GM21737 (cell line): ENCODE measurements around the gene EIF4EBP2.

Experiments used
- ATAC-seq: cut with Tn5 transposase; IDR thresholded peaks from one replicate; pipeline ENCODE4 v1.9.1; 2021; ENCODE audit warnings: mild to moderate bottlenecking, moderate library complexity; ENCODE audit not compliant: unreplicated experiment

The EIF4EBP2 gene

GRCh38 chr10:70404036-70404786 is at the start of gene EIF4EBP2:
Gene EIF4EBP2 (plus strand): TSS chr10:70404145. CDS start chr10:70404402, 257 bp downstream.
- peak; percentile 92 for ATAC-seq

DNA sequence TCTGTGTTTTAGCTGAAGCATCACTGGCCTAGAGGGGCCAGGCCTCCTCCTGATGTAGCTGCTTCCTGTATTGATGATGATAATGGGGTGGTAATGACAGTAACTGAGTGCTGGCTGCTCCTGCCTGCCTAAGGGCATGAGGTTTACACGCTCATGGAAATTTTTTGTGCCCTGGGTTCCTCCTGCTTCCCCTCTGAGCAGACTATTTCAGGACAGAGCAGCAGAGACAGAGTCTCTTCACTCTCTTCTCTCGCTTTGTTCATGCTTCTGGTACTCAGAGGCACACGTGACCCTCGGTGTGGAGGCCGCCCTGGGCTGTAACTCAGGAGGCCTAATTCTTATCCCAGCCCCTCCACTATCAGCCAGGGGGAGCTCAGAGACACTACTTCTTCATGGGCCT is 49.4 kb upstream of the EIF4EBP2 start:
- peak; percentile 12 for ATAC-seq

DNA sequence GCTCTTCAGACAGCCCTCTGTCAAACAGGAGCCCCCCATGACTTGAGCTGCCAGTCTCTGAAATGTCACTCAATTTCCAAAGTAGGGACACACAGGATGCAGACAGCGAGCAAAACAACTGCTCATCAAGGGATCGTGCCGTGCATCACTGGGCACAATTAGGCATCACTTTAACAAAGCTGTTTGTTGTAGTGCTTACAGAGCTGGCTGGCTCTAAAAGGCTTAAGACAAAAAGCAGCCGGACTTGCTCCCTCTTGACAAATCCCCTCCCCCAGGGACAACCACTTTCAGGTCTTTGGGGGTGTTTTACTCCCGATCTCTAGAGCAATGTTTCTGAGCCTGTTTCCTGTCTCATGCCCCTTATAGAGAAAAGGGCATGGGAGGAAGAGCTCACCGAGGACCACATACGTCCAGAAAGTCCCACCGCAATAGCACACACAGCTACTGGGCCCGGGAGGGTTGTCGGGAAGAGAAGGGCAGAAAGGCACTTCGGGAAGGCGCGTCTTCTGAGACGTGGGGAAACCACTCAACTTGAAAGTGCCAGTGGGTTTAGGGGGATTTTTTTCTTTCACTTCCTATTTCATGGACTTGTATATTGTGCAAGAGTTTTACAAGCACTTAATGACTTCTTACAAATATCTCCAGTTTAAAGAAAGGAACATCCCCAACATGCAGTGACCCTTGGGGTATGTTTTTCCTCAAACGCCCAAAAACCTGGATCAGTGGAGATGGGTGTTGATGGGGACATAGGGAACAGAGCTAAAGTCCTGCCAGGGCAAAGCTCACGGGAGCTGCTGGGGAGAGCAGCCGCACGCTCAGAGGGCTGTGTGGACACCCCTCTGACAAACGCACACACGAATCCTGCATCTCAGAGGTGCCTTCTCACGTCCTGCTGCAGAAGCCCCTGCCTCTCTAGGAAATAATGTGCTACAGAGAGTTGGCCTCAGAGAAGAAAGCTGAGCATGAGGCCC is 48.6 kb upstream of the EIF4EBP2 start:
- ATAC-seq = peak; percentile 52

GRCh38 chr10:70357565-70357964 is 46.4 kb upstream of the EIF4EBP2 start:
- no peak for ATAC-seq

DNA sequence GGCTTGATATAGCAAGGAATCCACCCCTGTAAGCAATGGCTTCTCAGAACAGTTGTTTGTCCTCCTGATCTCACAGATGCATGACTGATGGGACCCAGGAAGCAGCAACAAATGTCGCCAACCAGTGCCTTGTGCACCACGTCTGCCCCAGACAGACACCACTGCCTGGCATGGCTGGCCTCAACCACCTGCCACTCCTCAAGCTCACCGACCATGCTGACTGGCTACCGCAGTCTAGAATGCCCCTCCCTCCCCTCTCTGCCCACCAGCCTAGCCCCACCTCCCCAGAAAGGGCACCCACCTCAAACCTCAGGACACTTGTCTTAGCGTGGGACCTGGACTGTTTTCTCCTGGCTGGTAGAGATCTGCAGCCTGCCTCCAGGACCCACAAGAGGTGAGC is 45.5 kb upstream of the EIF4EBP2 start:
- ATAC-seq = no peak

GRCh38 chr10:70359017-70359550 is 44.9 kb upstream of the EIF4EBP2 start:
- no peak for ATAC-seq

DNA sequence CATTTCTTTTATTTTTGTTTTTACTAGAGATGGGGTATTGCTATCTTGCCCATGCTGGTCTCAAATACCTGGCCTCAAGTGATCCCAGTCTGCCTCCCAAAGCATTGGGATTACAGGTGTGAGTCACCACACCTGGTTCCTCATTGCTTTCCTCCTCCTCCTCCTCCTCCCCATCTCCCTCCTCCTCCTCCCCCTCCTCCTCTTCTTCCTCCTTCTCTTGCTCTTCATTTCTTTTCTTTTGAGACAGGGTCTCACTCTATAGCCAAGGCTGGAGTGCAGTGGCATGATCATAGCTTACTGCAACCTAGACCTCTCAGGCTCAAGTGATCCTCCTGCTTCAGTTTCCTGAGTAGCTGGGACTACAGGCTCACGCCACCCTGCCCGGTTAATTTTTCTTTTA is 43.7 kb upstream of the EIF4EBP2 start:
- ATAC-seq = no peak

DNA sequence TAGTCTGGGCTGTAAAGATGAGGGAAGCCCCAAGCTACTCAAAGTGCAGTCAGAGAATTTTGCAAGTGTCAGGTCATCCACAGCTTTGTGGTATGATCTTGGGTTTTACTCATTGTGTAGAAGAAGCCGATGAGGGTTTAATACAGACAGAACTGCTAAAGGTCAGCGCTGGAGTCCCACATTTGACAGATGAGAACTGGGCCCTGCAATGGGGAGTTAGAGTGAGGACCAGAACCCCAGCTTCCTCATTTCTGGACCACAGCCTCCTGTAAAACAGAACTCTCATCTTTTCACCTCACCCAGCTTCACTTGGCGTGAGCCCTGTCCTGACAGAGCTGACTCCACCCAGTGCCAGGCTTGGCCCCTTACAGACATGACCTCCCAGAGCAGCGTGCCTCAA is 41.6 kb upstream of the EIF4EBP2 start:
- no peak for ATAC-seq

DNA sequence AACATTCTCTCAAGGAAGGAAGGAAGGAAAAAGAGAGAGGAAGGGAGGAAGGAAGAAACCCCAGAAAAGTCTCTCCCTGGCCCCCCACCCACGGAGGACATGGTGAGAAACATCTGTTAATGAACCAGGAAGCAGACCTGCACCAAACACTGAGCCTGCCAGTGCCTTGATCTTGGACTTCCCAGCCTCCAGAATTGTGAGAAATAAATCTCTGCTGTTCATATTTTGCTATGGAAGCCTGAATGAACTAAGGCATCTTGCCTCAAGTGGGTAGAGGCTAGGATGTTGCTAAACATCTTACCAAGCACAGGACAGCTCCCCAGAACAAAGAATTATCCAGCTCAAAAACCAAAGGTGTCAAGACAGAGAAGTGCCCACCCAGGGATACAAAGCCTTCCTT is 40.7 kb upstream of the EIF4EBP2 start:
- no peak for ATAC-seq

- peak; percentile 89 for ATAC-seq
These were observed 39.8 kb upstream of the EIF4EBP2 start for GRCh38 chr10:70363971-70364771.

GRCh38 chr10:70364772-70365091 is 39.2 kb upstream of the EIF4EBP2 start:
- no peak for ATAC-seq

- ATAC-seq = no peak
These were observed 36.6 kb upstream of the EIF4EBP2 start for GRCh38 chr10:70367195-70367796.

GRCh38 chr10:70368774-70369482 is 35.0 kb upstream of the EIF4EBP2 start:
- ATAC-seq = no peak

GRCh38 chr10:70369498-70370018 is 34.4 kb upstream of the EIF4EBP2 start:
- ATAC-seq = no peak

DNA sequence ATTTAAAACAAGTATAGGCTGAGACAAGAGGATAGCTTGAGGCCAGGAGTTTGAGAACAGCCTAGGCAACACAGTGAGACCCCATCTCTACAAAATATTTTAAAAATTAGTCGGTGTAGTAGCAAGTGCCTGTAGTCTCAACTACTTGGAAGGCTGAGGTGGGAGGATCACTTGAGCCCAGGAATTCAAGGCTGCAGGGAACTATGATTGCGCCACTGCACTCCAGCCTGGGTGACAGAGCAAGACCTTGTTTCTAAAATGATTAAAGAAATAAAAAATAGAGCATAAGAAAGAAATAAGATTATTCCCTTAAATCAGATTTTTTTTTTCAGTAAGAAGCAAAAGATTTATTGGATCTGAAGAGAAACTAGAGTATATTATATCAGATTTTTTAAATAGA is 33.2 kb upstream of the EIF4EBP2 start:
- no peak for ATAC-seq

- ATAC-seq = no peak
These were observed 32.1 kb upstream of the EIF4EBP2 start for GRCh38 chr10:70371846-70372245.

GRCh38 chr10:70374775-70375614 is 28.9 kb upstream of the EIF4EBP2 start:
- no peak for ATAC-seq

DNA sequence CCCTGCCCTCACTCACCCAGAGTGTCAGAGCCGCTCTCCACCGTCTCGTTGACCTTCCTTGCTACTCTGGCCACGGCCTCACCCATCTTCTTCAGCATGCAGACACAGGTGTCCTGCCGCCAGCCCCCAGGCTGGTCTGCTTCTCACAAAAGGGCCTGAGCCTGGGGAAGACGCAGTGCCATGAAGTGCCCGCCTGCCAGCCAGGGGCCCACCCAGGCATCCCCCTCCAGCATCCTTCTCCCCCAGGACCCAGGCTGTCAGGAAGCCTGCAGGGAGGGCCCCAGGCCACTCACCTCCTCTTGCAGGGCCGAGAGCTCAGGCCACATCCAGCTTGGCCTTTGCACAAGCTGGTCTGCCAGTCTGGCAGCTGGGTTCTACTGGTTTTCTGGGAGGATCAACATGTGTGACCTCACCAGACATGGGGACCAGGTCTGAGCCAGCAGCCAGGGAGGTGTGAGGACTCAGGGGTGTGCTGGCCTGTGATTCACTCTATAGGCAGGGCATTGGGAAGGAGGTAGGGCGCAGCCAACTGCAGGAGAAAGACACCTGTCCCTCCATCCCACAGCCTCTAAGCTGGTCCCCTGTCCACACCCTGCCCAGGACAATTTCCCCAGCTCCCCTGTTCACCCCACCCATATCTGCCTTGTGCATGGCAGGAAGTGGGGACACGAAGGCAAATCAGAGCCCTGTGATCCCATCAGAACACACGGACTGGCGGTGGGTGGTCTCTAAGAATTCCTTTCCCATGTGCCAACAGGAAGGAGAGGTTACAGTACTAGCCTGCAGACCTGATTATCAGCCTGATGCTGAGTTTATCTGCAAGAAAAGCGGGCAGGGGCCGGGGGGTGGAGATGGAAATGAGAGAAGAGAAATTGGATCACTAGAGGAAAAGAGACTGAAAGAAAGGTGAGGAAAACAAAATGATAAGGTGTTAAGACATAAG is 27.2 kb upstream of the EIF4EBP2 start:
- ATAC-seq = no peak
